GM19328 (cell line): ENCODE measurements around the gene TRAF3IP1.
"Not testable (repeated sequence)": the region's sequence is repeated elsewhere in the genome, so short reads cannot be mapped to it uniquely, and the experiment has no call there.

ENCODE experiments used
- ATAC-seq: cut with Tn5 transposase; IDR thresholded peaks from one replicate; pipeline ENCODE4 v1.9.1; 2021; ENCODE audit warnings: mild to moderate bottlenecking, moderate library complexity; ENCODE audit not compliant: unreplicated experiment

The TRAF3IP1 gene

DNA sequence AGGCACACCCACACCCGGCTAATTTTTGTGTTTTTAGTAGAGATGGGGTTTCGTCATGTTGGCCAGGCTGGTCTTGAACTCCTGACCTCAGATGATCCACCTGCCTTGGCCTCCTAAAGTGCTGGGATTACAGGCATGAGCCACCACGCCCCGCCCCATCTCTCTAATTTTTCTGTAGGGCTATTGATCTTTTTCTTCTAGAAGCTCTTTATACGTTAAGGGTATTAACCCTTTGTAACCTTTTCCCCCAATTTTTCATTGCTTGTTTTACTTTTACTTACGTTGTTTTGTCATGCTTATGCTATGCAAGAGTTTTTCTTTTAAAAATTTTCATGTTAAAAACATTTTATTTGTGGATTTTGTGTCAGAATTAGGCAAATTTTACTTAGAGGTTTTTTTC lies 121.9 kb downstream of the TRAF3IP1 start:
- ATAC-seq = not testable (repeated sequence)

DNA sequence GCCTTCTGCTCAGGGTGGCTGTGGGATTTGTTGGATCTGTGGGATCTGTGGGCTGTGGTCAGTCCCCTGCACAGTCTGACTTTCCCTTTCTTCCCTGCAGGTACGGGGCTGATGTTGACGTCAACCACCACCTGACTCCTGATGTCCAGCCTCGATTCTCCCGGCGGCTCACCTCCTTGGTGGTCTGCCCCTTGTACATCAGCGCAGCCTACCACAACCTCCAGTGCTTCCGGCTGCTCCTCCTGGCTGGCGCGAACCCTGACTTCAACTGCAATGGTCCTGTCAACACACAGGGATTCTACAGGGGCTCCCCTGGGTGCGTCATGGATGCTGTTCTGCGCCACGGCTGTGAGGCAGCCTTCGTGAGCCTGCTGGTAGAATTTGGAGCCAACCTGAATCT lies 123.9 kb downstream of the TRAF3IP1 start:
- no peak for ATAC-seq

- no peak for ATAC-seq
Observed at GRCh38 chr2:238445409-238446190, 125.3 kb downstream of the TRAF3IP1 start.

GRCh38 chr2:238446371-238446770 lies 126.1 kb downstream of the TRAF3IP1 start:
- ATAC-seq = no peak

DNA sequence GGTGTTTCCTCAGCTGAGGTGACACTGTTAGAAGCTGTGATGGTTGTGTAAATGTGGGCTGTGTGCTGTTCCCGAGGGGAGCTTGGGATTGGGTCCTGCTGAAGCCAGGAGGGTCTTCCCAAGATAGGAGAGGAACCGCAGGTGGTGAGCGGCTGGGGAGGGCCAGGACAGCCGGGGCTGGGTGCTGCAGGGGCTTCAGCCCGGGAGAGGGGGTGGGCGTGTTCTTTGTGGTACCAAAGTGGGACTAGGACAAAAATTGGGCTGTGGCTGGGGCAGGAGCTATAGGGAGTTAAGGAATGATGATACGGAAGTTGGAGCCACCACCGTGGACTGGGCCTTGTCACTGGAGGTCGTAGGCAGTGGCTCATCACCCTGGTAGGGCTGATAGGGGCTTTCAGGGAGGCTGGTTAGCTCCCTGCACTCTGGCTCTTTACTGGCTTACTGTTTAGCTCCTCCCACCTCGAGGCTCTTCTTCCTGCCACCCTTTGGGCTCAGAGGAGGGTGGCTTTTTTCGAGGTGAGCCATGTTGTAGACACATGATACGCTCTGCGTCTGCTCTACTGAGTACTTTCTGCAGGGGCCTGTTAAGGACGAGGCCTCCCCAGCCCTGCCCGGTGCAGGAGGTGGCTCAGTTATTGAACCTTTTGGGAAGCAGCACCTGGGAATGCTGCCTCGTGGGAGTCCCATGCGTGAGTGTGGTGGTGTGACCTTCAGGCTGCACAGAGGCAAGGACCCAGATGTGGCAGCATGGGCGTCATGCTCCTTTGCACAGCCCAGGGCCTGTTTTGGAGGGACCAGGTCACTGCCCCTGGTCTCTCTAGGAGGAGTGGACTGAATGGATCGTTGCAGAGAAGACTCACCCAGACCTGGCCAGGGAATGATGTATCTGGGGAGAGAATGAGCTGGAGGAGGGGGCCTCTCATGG lies 128.0 kb downstream of the TRAF3IP1 start:
- ATAC-seq = no peak

GRCh38 chr2:238449241-238449640 lies 128.9 kb downstream of the TRAF3IP1 start:
- no peak for ATAC-seq

DNA sequence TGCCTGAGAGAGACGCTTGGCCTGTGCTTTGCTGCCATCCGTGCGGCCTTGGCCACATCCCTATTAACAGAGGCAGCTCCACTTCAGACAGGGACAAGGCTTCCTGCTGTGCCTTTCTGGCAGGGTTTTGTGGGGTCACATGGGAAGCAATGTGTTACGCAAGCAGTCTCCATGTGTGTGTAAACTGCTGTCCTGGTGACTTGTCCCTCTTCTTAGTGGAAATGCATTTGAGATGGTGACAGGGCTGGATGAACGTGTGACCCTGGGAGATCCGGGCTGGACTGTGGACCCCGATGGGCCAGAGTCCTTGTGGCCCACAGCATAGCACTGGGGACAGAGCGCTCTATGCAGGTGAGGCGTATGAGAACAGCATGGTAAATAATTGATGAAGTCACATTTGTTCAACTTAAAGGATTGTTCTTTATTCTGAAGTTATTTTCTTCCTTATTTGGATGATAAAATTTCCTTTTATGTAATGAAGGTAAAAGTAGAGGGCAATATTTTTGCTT lies 129.6 kb downstream of the TRAF3IP1 start:
- ATAC-seq = no peak

- no peak for ATAC-seq
Observed at GRCh38 chr2:238450440-238450861, 130.1 kb downstream of the TRAF3IP1 start.
